Omental fat pad (tissue), 4 donors: ENCODE results near the gene LNPEP. TPM values are rescaled to one million over a fixed set of nuclear protein-coding genes. Genes with fewer than 3 reads are reported as not detected.

Experiments
- ATAC-seq: fragments of 150-250 bp; one replicate; pipeline ENCODE4 v1.9.1; 2016; ENCODE audit warnings: mild to moderate bottlenecking, moderate library complexity; ENCODE audit not compliant: low FRiP score
- DNase-seq: peaks from one replicate; pipeline ENCODE4 v3.0.0-alpha.2; 2019; ENCODE audit warnings: low spot score
- total RNA-seq, 4 donors: library from RNA; depleted of rRNA; stranded (reverse); fragments of >200 nt; gene quantifications; one replicate each; pipeline ENCODE4 v1.1.0, GENCODE V29; 2016
- TF ChIP-seq, protein P1 (sequence below), 3 donors: fragments of 450-650 bp; IDR thresholded peaks; one replicate each; pipeline ENCODE4 v1.5.1; 2016 to 2017; ENCODE audit warnings: antibody characterized with exemption in 3 of 3, mild to moderate bottlenecking in 3 of 3, moderate library complexity in 2 of 3

The LNPEP gene
- total RNA-seq, 4 donors from 2014 or later, result 51.4 to 155 (median 62.8) TPM

DNA sequence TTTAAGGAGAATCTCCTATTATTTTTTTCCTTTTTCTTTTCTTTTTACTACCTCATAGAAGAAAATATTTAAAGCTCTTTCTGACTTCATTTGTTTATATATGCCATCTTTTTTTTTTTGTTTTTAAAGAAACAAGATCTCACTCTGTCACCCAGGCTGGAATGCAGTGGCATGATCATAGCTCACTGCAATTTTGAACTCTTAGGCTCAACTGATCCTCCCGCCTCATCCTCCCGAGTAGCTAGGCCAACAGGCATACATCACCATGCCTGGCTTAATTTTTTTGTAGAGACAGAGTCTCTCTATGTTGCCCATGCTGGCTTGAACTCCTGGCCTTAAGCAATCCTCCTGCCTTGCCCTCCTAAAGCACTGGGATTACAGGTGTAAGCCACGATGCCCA lies 59.5 kb downstream of the LNPEP start:
- ATAC-seq (no peak), DNase-seq (no peak)
- TF ChIP-seq, protein P1, sequence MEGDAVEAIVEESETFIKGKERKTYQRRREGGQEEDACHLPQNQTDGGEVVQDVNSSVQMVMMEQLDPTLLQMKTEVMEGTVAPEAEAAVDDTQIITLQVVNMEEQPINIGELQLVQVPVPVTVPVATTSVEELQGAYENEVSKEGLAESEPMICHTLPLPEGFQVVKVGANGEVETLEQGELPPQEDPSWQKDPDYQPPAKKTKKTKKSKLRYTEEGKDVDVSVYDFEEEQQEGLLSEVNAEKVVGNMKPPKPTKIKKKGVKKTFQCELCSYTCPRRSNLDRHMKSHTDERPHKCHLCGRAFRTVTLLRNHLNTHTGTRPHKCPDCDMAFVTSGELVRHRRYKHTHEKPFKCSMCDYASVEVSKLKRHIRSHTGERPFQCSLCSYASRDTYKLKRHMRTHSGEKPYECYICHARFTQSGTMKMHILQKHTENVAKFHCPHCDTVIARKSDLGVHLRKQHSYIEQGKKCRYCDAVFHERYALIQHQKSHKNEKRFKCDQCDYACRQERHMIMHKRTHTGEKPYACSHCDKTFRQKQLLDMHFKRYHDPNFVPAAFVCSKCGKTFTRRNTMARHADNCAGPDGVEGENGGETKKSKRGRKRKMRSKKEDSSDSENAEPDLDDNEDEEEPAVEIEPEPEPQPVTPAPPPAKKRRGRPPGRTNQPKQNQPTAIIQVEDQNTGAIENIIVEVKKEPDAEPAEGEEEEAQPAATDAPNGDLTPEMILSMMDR (IDR thresholded peaks at IDR 0.05), result no peak

GRCh38 chr5:96997265-96997859 lies 61.5 kb downstream of the LNPEP start:
- DNase-seq (no peak), ATAC-seq (no peak)
- TF ChIP-seq, protein P1 (IDR thresholded peaks at IDR 0.05), result no peak

DNA sequence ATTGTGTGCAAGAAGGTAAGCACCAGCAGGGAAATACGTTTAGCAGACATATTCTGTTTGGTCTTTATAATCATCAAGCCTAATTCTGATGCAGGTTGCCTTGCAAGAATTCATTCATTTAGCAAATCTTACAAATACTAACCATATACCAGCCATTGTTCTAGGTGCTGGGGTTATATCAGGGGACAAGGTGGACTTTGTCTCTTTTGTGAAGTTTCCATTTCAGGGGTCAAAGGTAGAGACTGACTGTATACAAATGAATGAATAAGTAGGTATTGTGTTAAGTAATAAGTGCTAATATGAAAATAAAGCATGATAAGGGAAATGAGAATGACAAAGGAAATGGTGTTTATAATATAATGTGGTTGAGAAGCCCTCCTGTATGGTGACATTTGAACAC lies 64.0 kb downstream of the LNPEP start:
- TF ChIP-seq, protein P1 (IDR thresholded peaks at IDR 0.05), result no peak
- no peak for ATAC-seq
- DNase-seq, result no peak

DNA sequence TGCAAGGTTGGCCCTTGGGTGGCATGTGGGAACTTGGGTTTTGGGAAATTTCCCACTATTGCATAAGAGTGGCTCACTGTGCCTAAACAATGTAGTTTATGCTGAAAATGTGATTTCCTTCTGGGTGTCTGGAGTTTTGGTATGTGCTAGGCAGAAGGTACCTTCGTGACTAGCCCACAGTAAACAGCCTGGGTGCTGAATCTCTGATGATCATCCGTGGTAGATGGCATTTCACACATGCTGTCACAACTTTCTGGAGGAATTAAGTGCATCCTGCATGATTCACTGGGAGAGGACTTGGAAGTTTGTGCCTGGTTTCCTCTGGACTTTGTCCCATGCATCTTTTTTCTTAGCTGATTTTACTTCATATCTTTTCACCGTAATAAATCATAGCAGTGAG lies 64.5 kb downstream of the LNPEP start:
- ATAC-seq, result no peak
- DNase-seq, result no peak
- TF ChIP-seq, protein P1 (IDR thresholded peaks at IDR 0.05), result no peak

GRCh38 chr5:97002983-97003382 lies 67.1 kb downstream of the LNPEP start:
- TF ChIP-seq, protein P1 (IDR thresholded peaks at IDR 0.05), result no peak
- DNase-seq (no peak), ATAC-seq (no peak)

DNA sequence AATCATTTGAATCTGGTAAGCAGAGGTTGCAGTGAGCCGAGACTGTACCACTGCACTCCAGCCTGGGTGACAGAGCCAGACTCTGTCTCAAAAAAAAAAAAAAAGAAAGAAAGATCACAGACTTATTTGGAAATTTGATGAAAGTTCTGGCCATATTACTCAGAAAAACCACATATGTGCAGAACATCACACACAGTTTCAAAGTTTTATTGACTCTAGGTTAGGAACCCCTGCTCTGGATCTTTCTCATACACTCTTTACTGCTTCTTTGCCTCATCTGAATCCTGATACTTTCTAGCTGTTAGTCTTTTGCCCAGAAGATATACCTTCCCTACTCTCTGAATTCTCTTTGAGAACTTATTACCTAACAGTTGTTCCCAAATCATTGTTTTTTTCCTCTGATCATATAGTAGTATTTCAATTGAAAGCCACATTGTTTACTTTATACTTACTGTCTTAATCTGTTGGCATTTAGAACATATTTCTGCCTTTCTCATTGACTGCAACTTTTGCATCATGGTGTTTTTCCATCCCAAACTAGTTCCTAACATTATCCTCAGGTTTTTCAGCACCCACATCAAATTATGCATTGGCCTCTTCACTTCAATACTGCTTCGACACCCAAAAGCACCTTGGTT lies 68.7 kb downstream of the LNPEP start:
- ATAC-seq (no peak), DNase-seq (no peak)
- TF ChIP-seq, protein P1 (IDR thresholded peaks at IDR 0.05), result no peak

DNA sequence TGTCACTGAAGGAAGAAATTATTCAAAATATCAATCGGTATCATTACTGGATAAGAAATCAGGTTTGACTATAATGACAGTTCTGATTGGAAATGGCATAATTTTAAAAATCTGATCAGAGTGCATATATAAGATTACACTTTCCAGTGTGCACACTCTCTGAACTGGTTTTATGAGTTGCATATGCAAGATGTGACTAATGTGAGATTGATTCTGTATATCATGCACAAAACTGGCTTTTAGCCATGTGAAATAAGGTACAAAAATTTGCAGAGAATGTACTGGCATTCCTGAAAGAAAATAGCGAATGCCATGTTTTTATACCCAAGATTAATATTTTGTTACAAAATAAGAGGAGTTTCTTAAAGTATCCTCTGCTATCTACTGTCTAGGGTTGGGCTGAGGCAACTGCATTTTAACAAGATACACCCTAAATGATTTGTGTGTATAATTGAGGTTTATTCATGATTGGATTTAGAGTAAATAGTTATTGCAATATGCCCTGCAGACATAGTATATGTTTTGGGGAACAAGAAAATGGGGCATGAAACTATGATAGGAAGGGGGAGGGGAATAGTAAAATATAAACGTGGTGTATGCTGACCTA lies 70.7 kb downstream of the LNPEP start:
- TF ChIP-seq, protein P1 (IDR thresholded peaks at IDR 0.05), result no peak
- no peak for ATAC-seq
- DNase-seq, result no peak
